Endodermal cell (in vitro differentiated cells): ENCODE results near the gene GCHFR. TPM values are rescaled to one million over a fixed set of nuclear protein-coding genes. Genes with fewer than 3 reads are reported as not detected.

Source experiments
- DNase-seq: peaks from one replicate; pipeline ENCODE4 v3.0.0-alpha.2; 2017
- H3K27ac ChIP-seq: 2 replicates; pipeline ENCODE4 v1.5.1; 2013; ENCODE audit warnings: mild to moderate bottlenecking, low read depth, low read length, moderate library complexity
- H3K27me3 ChIP-seq: 2 replicates; pipeline ENCODE4 v1.6.1; 2013; ENCODE audit warnings: mild to moderate bottlenecking, low read length, moderate library complexity; ENCODE audit not compliant: insufficient read depth, control insufficient read depth, poor library complexity, severe bottlenecking
- H3K36me3 ChIP-seq: 2 replicates; pipeline ENCODE4 v1.7.0; 2013; ENCODE audit warnings: mild to moderate bottlenecking, low read length, moderate library complexity; ENCODE audit not compliant: control insufficient read depth, insufficient read depth
- H3K4me1 ChIP-seq: one replicate; pipeline ENCODE4 v1.7.0; 2013; ENCODE audit warnings: low read length; ENCODE audit not compliant: control insufficient read depth, insufficient read depth
- H3K4me3 ChIP-seq: 2 replicates; pipeline ENCODE4 v1.5.1; 2013; ENCODE audit warnings: mild to moderate bottlenecking, low read length, moderate library complexity
- H3K9ac ChIP-seq: 2 replicates; pipeline ENCODE4 v1.6.1; 2013; ENCODE audit warnings: mild to moderate bottlenecking, low read length, moderate library complexity; ENCODE audit not compliant: poor library complexity, severe bottlenecking; ENCODE audit errors: extremely low read depth
- H3K9me3 ChIP-seq: 2 replicates; pipeline ENCODE4 v1.6.1; 2013; ENCODE audit warnings: mild to moderate bottlenecking, low read length, moderate library complexity; ENCODE audit not compliant: control insufficient read depth
- H3K27ac Mint-ChIP-seq: 2 replicates; pipeline ENCODE4 v1.8.0; 2020; ENCODE audit warnings: mixed read lengths
- H3K27me3 Mint-ChIP-seq: 2 replicates; pipeline ENCODE4 v1.8.0; 2021; ENCODE audit warnings: mild to moderate bottlenecking, mixed read lengths; ENCODE audit not compliant: insufficient read depth
- H3K36me3 Mint-ChIP-seq: 2 replicates; pipeline ENCODE4 v1.8.0; 2020; ENCODE audit warnings: low read depth, mixed read lengths
- H3K4me1 Mint-ChIP-seq: 2 replicates; pipeline ENCODE4 v1.8.0; 2020; ENCODE audit warnings: mixed read lengths
- H3K4me3 Mint-ChIP-seq: 2 replicates; pipeline ENCODE4 v1.8.0; 2020; ENCODE audit warnings: mild to moderate bottlenecking, moderate library complexity, mixed read lengths
- H3K9me3 Mint-ChIP-seq: 2 replicates; pipeline ENCODE4 v1.8.0; 2020; ENCODE audit warnings: mild to moderate bottlenecking, mixed read lengths
- CTCF ChIP-seq: fragments of 200-600 bp; sonication (generic); conservative IDR thresholded peaks from 2 replicates; pipeline ENCODE4 v1.5.0; 2021; ENCODE audit warnings: antibody characterized with exemption, mild to moderate bottlenecking
- WGBS, 2 experiments: methylation state at CpG; one replicate each; pipeline versions ENCODE4 v1.1.5 to v1.1.7; 2013; ENCODE audit warnings: missing lambda C conversion rate in 2 of 2, mixed read lengths in 1 of 2; ENCODE audit not compliant: insufficient coverage in 1 of 2, insufficient read length in 1 of 2; 5-methylcytosine and 5-hydroxymethylcytosine counted together
- total RNA-seq, 2 donors: library from RNA; stranded (reverse); fragmentation: NEBNext Ultra II Directional in 1 of 2; extraction: Animal tissue kit (Norgen Biotek cat#: 25700) in 1 of 2; gene quantifications; 2 replicates in 1 of 2; 3 replicates in 1 of 2; pipeline ENCODE4 v1.2.1, GENCODE V29; 2021

Gene GCHFR
- total RNA-seq, 2 donors from 2014 or later, result 33.6 to 47.1 TPM

- WGBS, 2 experiments, result 93 to 96% methylated on average over 4 of the region's 5 CpGs
- no peaks in the 10 kb centered on the region for H3K27me3 Mint-ChIP-seq
- no peaks in the 10 kb centered on the region for H3K9me3 ChIP-seq
- no peak for DNase-seq
- no peak overlapping the region for H3K9ac ChIP-seq
- peaks cover 36% of the 10 kb centered on the region for H3K4me1 Mint-ChIP-seq
- H3K27me3 ChIP-seq, result no peaks in the 10 kb centered on the region
- peaks cover 6% of the 10 kb centered on the region for H3K36me3 ChIP-seq
- peaks cover 28% of the 10 kb centered on the region for H3K36me3 Mint-ChIP-seq
- H3K27ac Mint-ChIP-seq, result no peak overlapping the region
- H3K27ac ChIP-seq, result no peak overlapping the region
- H3K4me3 ChIP-seq, result no peak overlapping the region
- no peaks in the 10 kb centered on the region for H3K4me1 ChIP-seq
- no peaks in the 10 kb centered on the region for H3K9me3 Mint-ChIP-seq
- no peak for TF ChIP-seq CTCF
- no peak overlapping the region for H3K4me3 Mint-ChIP-seq
Observed at GRCh38 chr15:40796512-40796911, 32.6 kb downstream of the GCHFR start.

- Histone ChIP-seq H3K9ac (no peak overlapping the region), H3K27ac (no peak overlapping the region)
- H3K4me1 Mint-ChIP-seq, result peaks cover 30% of the 10 kb centered on the region
Observed at GRCh38 chr15:40799523-40799922, 35.7 kb downstream of the GCHFR start.

GRCh38 chr15:40803076-40803475 is 39.2 kb downstream of the GCHFR start:
- H3K27me3 ChIP-seq, result no peaks in the 10 kb centered on the region
- H3K9ac ChIP-seq, result no peak overlapping the region
- TF ChIP-seq CTCF, result no peak
- Mint-ChIP-seq H3K9me3 (no peaks in the 10 kb centered on the region), H3K27me3 (no peaks in the 10 kb centered on the region), H3K4me1 (peaks cover 28% of the 10 kb centered on the region), H3K36me3 (peaks cover 19% of the 10 kb centered on the region), H3K27ac (no peak overlapping the region), H3K4me3 (no peak overlapping the region)
- H3K27ac ChIP-seq, result no peak overlapping the region
- DNase-seq, result no peak
- H3K4me1 ChIP-seq, result no peaks in the 10 kb centered on the region
- H3K36me3 ChIP-seq, result no peaks in the 10 kb centered on the region
- WGBS, 2 experiments, result 80 to 99% methylated on average over 1 to 2 of the region's 2 CpGs
- no peak overlapping the region for H3K4me3 ChIP-seq
- H3K9me3 ChIP-seq, result no peaks in the 10 kb centered on the region

More at GRCh38 chr15:40799523-40799922, 35.7 kb downstream of the GCHFR start:
- no peak overlapping the region for H3K4me3 ChIP-seq
- Mint-ChIP-seq H3K27ac (peak overlapping the region; percentile 59), H3K9me3 (no peaks in the 10 kb centered on the region), H3K27me3 (no peaks in the 10 kb centered on the region), H3K4me3 (peak overlapping the region; percentile 30), H3K36me3 (peaks cover 21% of the 10 kb centered on the region)
- DNase-seq, result no peak
- no peak for TF ChIP-seq CTCF
- H3K27me3 ChIP-seq, result no peaks in the 10 kb centered on the region
- no peaks in the 10 kb centered on the region for H3K4me1 ChIP-seq
- no peaks in the 10 kb centered on the region for H3K9me3 ChIP-seq
- WGBS, 2 experiments, result 84 to 100% methylated on average over 1 to 3 of the region's 3 CpGs
- no peaks in the 10 kb centered on the region for H3K36me3 ChIP-seq
